Skin epidermis (tissue), 12 donors: ENCODE results near the gene ANKRD40CL.
A peak's percentile ranks its signal among the peaks of the same experiment; 100 is the strongest.
"Not testable (repeated sequence)": the region's sequence is repeated elsewhere in the genome, so short reads cannot be mapped to it uniquely, and the experiment has no call there.

ENCODE experiments used
- H3K27ac ChIP-seq, 21 experiments: fragments of 200-600 bp; sonication (generic) in 11 of 21; one replicate each; pipeline ENCODE4 v1.5.0; 2020; ENCODE audit warnings: mild to moderate bottlenecking in 3 of 21, inconsistent platforms in 2 of 21, moderate library complexity in 2 of 21
- H3K4me3 ChIP-seq, 7 experiments: fragments of 200-600 bp; sonication (generic) in 2 of 7; one replicate each; pipeline ENCODE4 v1.5.0; 2020; ENCODE audit warnings: inconsistent platforms in 2 of 7, mild to moderate bottlenecking in 2 of 7, moderate library complexity in 1 of 7

ANKRD40CL gene, protein sequence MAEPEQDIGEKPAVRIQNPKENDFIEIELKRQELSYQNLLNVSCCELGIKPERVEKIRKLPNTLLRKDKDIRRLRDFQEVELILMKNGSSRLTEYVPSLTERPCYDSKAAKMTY

DNA sequence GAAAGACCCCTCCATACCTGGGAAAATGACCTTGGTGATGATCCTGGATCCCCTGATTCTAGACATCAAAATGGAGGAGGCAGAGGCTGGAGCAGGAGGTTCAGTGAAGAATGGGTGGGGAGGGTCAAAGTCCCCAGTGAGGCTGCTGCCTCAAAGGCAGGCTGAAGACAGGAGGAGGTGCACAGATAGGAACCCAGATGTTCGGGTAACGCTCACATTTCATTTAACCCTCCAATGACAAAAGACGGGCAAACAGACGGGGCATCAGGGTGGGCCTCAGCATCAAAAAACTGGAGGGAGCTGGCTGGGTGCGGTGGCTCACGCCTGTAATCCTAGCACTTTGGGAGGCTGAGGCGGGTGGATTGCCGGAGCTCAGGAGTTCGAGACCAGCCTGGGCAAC lies at the start of gene ANKRD40CL:
Gene ANKRD40CL (minus strand): TSS at position 73 of the 400 bp plus-strand sequence. CDS start 605 bp downstream, outside the sequence.
- Histone ChIP-seq H3K4me3 (no peak within 1 kb of the TSS), H3K27ac (peak within 1 kb of the TSS in 3 of 21 experiments; percentile 18 to 63 (median 61))

DNA sequence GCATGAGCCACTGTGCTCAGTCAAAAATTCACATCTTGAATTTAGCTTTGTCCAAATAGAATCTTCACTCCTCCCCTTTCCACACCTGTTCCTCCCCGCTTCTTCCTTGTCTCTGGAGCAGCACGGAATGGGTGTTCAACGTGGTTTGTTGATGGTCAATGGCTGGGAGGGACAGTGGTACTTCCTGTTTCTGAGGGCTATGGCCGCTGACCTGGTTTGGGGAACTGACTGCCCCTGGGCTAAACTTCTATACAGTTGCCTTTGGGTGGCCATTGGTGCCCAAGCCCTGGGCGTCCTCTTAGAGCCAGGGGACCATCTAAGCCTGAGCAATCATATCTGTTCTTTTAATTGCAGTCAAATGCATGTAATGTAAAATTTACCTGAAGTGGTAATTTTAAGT lies 49.0 kb upstream of the ANKRD40CL start:
- H3K27ac ChIP-seq = no peak overlapping the region
- no peak overlapping the region for H3K4me3 ChIP-seq

DNA sequence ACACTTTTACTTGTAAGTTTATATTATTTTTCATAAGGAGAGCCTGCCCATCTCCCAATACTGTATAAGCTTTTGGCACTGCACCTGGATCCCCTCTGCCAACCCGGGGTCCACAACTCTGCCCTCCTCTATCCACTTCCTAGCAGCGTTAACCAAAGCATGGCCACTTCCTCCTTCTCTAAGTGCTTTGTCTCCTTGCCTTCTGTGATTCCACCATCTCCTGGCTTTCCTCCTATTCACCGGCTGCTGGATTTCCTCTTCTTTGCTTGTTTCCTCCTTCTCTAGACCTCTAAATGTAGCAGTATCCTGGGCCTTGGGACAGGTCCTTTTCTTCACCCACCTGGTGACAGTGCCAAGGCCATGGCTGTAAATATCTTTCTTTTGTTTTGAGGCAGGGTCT lies 48.1 kb upstream of the ANKRD40CL start:
- Histone ChIP-seq H3K27ac (no peak overlapping the region), H3K4me3 (no peak overlapping the region)

DNA sequence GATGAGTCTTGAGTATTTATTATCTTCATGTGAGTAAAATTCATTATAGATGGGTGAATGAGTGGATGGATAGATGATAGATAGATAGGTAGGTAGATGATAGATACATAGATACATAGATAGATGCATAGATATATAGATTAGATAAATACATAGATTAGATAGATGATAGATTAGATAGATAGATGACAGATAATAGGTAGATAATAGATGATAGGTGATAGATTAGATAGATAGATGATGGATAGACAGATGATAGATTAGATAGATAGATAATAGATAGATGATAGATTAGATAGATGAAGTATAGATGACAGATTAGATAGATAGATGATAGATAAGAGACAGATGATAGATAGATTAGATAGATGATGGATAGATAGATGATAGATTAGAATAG lies 46.3 kb upstream of the ANKRD40CL start:
- Histone ChIP-seq H3K27ac (no peak overlapping the region), H3K4me3 (no peak overlapping the region)

DNA sequence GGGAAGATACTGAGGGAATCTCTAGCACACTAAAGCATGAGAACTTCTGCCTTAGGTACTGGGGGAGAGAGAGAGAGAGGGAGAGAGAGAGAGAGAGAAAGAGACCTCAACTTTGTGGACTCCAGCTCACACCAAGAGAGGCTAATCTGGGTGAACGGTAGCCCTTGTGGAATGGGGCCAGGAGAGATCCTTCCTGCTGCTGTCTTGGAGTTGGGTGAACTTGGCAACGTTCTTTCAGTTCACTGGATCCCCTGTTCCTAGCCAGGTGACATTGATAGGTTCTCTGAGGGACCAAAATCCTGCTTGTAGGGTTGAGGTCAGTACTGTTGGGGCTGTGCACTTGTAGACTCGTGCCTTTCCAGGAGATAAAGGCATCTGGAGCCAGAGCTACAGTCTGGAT lies 41.6 kb upstream of the ANKRD40CL start:
- no peak overlapping the region for H3K4me3 ChIP-seq
- no peak overlapping the region for H3K27ac ChIP-seq

DNA sequence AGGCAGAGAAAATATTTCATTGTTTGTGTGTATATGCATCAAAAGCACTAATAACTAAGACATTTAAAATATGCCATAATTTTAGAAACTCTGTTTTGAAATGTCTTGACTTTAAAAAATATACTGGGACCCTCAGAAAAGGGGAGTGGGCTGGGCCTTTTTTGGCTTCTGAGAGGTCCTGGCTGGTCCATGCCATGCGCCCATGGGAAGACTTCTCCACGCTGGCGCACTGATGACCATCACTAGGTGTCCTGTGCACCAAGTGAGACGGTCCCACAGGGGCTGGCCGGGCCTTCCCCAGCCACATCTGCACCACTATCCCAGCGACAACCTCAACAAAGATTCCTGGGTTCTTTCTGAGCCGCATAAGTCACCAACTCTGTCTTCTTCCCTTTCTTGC lies 41.1 kb upstream of the ANKRD40CL start:
- no peak overlapping the region for H3K4me3 ChIP-seq
- no peak overlapping the region for H3K27ac ChIP-seq

DNA sequence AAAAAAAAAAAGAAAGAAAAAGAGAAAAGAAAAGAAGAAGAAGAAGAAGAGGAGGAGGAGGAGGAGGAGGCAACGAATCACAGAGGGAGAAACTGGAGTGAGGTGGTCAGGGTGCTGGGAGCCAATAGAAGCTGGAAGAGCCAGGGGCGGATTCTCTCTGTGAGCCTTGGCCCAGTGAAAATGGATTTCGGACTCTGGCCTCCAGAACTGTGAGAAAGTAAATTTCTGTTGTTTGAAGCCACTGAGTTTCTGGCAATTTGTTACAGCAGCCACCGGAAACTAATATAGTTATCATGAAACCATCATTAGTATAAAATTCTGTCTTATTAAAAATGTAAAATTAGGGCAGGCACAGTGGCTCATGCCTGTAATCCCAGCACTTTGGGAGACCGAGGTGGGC lies 40.4 kb upstream of the ANKRD40CL start:
- Histone ChIP-seq H3K27ac (no peak overlapping the region), H3K4me3 (no peak overlapping the region)

DNA sequence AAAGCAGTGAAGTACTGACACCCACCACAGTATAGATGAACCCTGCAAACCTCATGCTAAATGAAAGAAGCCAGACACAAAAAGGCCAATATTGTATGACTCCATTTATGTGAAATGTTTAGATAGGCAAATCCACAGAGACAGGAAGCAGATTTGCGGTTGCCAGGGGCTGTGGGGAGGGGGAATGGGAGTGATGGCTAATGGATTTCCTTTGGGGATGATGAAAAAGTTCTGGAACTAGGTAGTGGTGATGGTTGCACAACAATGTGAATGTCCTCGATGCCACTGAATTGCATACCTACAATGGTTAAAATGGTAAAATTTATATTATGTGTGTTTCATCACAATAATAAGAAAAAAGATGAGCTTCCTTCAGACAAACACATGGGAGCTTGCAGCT lies 39.7 kb upstream of the ANKRD40CL start:
- H3K4me3 ChIP-seq = no peak overlapping the region
- H3K27ac ChIP-seq = no peak overlapping the region

DNA sequence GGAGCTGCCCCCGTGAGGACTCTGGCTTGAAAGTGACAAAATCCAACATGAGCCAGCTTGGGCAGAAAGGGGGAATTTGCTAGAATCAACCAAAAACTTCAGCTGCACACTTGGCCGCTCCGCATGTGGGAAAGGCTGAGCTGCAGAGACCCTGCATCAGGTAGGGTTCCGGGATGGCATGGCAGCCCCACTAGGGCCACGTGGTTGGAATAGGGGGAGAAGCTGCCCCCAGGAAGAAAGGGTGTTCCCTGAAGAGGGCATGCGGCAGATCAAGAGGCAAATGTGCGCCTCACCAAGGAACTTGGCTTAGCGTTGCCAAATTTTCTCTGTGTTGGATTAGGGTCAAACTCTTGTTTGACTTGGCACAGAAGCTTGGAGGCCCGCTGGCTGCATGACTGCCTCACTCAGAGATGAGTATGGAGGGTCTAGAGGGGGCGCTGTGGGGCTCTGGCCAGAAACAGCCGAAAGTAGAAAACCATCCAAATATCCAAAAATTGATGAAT lies 38.9 kb upstream of the ANKRD40CL start:
- Histone ChIP-seq H3K4me3 (no peak overlapping the region), H3K27ac (no peak overlapping the region)

DNA sequence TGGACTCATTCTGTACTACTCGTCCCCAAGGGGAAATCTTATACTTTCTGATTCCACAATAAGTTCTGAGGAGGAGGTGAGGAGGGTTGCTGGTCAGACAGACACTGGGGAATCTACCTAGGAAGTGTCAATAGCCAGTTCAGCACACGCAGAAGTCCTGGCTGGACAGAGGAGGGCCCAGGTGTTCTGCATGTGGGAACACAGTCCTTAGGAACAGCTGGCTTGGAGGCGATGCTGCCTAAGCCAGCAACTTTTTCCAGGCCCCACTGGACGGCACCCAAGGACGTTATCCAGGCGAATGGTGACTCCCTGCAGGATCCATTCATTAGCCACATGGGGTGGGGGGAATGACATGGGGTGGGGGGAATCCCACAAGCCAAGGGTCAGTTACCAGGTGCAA lies 38.2 kb upstream of the ANKRD40CL start:
- H3K4me3 ChIP-seq = no peak overlapping the region
- no peak overlapping the region for H3K27ac ChIP-seq

DNA sequence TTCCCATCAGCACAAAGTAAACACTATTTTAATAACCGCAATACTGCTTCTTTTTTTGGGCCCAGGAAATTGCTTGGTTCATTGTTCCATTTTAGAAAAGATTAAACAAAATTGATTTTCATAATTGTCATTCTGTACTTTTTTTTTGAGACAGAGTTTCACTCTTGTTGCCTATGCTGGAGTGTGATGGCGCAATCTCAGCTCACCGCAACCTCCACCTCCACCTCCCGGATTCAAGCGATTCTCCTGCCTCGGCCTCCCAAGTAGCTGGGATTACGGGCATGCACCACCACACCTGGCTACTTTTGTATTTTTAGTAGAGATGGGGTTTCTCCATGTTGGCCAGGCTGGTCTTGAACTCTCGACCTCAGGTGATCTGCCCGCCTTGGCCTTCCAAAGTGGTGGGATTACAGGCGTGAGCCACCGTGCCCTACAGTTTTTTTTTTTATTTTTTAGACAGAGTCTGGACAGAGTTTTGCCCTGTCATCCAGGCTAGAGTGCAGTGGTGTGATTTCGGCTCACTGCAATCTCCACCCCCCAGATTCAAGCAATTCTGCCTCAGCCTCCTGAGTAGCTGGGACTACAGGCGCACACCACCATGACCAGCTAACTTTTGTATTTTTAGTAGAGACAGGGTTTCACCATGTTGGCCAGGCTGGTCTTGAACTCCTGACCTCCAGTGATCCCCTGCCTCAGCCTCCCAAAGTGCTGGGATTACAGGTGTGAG lies 37.6 kb upstream of the ANKRD40CL start:
- not testable (repeated sequence) for H3K4me3 ChIP-seq, H3K27ac ChIP-seq

DNA sequence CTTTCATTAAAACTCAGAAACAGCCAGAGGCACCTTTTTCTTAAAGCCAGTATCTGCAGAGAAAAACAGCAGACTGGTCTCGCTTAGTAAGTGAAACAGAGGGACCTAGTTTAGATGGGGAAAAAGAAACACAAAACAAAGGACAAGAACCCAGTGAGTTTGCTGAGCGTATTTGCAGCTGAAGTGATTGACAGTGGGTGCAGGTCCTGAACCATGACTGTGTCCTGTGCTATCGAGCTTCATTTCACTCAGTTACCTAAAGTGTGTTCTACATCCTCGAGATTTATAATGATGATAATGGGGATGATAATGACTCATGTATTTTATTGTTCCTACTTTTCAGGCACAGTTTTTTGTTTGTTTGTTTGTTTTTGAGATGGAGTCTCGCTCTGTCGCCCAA lies 36.4 kb upstream of the ANKRD40CL start:
- H3K4me3 ChIP-seq = no peak overlapping the region
- H3K27ac ChIP-seq = peak overlapping the region in 4 of 21 experiments; percentile 3 to 77 (median 28)

DNA sequence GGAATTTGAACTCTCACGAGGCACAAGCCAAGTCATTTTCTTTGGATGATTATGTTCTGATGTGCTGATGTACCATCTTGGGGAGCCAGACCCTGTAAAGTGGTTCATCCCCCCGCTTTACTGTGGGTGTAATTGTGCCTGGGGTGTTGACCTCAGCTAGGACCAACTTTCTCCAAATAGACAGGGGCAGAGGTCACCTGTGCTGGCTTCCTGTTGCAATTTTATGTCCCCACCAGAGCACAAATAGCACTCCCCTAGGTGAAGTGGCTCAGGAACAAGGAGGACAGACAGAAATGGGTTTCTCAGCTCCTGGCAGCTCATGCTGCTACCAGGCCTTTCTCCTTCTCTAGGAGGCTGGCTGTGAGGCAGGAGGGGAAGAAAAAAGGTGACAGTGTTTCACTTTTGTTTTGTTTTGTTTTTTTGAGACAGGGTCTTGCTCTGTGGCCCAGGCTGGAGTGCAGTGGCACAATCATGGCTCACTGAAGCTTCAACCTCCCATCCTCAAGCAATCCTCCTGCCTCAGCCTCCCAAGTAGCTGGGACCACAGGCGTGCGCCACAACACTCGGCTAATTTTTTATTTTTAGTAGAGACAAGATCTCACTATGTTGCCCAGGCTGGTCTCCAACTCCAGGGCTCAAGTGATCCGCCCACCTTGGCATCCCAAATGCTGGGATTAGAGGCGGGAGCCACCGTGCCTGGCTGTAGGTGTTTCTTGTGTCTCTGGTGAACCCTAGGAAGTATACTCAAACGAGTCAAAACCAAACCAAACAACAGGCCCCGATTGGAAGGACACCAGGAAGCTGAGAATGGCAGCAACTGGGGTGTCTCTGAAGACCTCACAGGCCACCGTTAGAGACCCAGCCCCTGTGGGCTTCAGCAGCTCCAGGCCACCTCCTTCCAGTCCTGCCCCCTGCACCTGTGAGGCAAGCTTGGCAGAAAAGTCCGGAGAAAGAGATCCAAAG lies 35.6 kb upstream of the ANKRD40CL start:
- Histone ChIP-seq H3K4me3 (no peak overlapping the region), H3K27ac (peak overlapping the region in 6 of 21 experiments; percentile 8 to 77 (median 24))

DNA sequence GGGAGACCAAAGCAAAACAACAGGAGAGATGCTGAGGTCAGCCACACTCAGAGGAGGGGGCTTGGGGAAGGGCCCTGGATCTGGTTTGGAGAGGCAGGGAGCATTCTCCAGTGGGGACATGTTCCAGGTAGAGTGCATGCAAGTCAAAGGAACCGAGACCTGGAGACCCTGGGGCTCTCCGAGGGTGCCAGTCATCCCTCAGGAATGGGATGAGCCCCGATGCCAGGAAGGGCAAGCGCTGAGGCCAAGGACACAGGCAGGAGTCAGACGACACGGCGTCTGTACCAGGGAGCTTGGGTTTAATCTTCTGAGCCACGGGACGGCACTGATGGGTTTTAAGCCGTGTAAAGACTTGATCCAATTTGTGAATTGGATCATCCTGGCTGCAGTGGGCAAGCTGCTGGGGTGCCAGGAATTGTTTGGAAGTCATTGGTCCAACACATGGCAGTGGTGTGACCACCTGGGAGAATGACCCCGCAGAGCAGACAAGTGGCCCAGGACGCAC lies 32.9 kb upstream of the ANKRD40CL start:
- Histone ChIP-seq H3K27ac (peak overlapping the region in 10 of 21 experiments; percentile 42 to 85 (median 74)), H3K4me3 (no peak overlapping the region)

DNA sequence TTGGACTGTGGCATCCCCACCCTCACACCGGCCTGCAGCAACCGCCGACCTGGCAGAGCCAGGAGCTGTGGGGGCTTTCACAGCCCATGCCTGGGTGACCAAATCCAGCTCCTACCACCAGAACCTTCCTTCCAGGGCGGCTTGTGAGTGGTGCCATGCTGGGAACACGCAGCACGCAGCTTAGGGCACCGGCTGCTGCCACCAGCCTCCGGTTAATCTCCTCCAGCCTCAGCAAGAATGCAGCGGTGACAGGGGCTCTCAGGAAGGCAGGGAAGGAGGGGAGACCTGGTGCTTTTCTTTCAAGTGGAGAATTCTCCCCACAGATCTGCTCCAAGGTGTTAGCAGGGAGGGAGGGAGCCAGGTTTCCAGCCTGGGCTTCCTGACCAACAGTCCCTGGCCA lies 32.3 kb upstream of the ANKRD40CL start:
- Histone ChIP-seq H3K27ac (peak overlapping the region in 16 of 21 experiments; percentile 12 to 85 (median 66)), H3K4me3 (no peak overlapping the region)

DNA sequence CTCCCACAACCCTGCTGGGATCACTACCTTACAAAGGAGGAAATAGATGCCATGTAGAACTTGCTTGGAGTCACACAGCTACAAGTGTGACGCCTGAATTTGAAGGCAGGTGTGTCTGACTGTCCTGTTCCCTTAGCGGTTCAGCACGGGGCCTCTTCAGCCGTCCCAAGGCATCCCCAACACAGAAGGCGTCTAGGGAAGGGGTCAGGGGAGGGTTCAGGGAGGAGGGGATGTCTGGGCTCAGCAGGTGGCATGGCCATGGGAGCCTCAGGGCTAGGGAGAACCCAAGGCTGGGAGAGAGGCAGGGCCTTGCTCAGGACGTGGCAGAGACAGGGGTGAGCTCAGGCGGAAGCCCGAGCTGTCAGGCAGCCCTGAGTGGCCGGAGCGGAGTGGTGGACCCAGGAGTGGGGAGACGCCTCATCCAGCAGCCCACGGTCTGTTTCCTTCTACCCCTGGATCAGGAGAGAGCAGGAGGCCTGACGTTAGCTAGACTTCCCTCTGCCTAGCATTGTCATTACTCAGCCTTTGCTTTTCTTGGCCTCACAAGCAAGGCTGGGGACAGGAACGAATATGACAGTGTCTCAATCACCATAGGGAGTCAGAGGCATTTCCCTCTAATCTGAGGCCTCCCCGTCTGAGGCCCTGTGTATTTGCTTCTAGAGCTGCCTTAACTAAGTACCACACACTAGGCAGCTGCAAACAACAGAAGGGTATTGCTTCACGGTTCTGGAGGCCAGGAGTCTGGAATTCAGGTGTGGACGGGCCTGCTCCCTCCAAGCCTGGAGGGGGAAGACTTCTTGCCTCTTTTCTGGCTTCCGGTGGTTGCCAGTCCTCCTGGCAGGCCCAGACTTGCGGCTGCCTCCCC lies 31.3 kb upstream of the ANKRD40CL start:
- H3K27ac ChIP-seq = peak overlapping the region in 20 of 21 experiments; percentile 14 to 85 (median 72)
- no peak overlapping the region for H3K4me3 ChIP-seq

DNA sequence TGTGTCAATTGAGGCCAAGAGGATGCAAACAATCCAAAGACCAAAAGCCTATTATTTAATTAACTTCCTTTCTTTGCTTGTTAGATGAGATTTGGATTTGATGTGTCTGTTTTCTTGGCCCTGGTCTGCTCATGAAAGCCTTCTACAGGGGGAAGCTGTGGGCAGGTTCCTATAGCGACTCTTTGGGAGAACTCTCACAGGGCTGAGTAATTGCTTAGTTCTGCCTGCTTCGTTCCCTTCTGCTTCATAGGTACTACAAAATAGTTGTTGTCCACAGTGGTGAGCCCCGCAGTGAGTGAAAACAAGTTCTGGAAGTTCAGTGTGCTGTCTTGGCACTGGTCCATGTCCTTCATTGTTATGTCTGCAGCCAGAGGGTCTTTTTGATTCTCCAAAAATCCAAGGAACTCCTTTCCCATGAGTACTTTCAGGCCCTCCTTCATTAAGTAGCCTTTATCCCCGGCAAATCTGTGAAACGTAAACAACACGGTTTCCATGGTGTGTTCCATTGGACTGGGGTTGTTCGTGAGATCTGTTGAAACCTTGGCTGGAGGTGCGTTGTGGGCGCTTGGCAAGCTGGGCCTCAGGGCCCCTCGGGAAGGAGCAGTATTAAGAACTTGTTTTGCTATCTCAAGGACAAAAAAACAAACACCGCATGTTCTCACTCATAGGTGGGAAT lies 30.0 kb upstream of the ANKRD40CL start:
- Histone ChIP-seq H3K4me3 (no peak overlapping the region), H3K27ac (peak overlapping the region in 7 of 21 experiments; percentile 6 to 74 (median 51))

DNA sequence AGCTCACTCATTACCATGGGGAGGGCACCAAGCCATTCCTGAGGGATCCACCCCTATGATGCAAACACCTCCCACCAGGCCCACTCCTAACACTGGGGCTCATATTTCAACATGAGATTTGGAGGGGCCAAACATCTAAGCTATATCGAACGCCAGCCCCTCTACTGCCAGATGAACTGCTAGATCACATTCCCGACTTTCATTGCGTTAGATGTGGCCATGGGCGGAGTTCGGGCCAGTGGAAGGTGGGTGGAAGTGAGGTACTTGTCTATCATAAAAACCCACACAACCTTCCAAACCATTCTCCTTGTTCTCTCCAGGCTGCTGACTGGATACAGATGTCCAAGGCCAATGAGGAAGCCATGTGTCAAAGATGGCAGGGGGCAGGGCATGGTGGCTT lies 27.0 kb upstream of the ANKRD40CL start:
- no peak overlapping the region for H3K27ac ChIP-seq
- H3K4me3 ChIP-seq = no peak overlapping the region

DNA sequence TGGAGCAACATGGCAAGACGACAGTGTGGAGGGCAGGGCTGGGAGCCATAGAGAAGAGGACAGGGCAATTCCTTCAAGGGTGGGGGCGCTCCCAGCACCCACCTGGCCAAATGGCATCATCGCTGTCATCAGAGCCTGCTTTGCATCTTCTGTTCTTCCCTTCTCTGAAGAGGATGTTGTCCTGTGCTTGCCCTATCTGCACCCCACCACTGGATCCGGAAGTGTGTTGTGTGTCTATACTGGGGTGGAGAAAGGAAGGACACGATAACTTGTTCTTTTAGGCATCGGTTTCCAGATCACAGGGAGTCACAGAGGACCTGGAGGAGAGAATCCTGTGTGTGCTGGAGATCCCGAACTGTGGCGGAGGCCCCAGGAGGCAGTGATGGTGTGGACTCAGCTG lies 25.7 kb upstream of the ANKRD40CL start:
- Histone ChIP-seq H3K4me3 (no peak overlapping the region), H3K27ac (no peak overlapping the region)
